ENCODE results near the gene DSG3. TPM values are rescaled to one million over a fixed set of nuclear protein-coding genes. Genes with fewer than 3 reads are reported as not detected.

DSG3 gene
- total and polyA plus RNA-seq, 2 of the 13 experiments (the other 11 are each of a cell fraction or from before 2014, with no cell fraction given) = not detected

DNA sequence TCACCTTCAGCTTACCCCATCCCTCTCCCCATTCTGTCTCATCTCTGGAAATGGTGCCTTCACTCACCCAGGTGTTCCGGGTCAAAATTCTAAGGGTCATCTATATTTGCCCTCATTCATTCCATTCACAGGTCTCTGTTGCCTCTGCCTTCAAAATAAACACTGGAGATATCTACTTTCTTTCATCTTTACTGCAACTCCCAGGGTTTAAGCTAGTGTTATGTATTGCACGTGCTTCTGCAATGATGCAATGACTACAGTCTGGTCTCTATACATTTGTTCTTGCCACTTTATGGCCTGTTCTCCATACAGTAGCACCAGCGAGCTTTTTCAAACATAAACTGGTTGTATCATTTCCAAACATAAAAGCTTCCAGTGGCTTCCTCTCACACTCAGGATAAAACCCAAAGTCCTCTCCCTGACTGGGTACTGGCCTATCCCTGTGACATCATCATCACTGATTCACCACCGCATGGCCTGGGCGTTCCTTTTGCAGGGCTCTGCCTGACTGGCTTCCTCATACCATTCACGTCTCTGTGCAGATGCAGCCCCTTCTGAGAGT lies 64.7 kb downstream of the DSG3 start (continued):
- TF ChIP-seq ZNF383 (CRISPR knock-in tag; IDR thresholded peaks at IDR 0.05; ENCODE audit: borderline replicate concordance) (no peak), JUNB (CRISPR knock-in tag; IDR thresholded peaks at IDR 0.05; ENCODE audit: borderline replicate concordance) (peak; percentile 94), ZNF460 (CRISPR knock-in tag; IDR thresholded peaks at IDR 0.05; ENCODE audit: borderline replicate concordance) (no peak; the same call in 1 of the 2 replicates), ATF1 (CRISPR knock-in tag; IDR thresholded peaks at IDR 0.05) (peak; percentile 81), ZNF598 (CRISPR knock-in tag; IDR thresholded peaks at IDR 0.05; ENCODE audit: borderline replicate concordance) (no peak), MAFG (CRISPR knock-in tag; IDR thresholded peaks at IDR 0.05) (no peak), ZNF724P (CRISPR knock-in tag; IDR thresholded peaks at IDR 0.05; ENCODE audit: borderline replicate concordance) (0 out of 2 replicates have a peak, but pooled peaks have one; percentile 57), ZSCAN25 (CRISPR knock-in tag; IDR thresholded peaks at IDR 0.05) (no peak), ZFY (CRISPR knock-in tag; IDR thresholded peaks at IDR 0.05) (peak; percentile 38; the same call in 1 of the 2 replicates), MEIS1 (CRISPR knock-in tag; IDR thresholded peaks at IDR 0.05; ENCODE audit: borderline replicate concordance) (0 out of 2 replicates have a peak, but pooled peaks have one; percentile 34), NFE2 (CRISPR knock-in tag; IDR thresholded peaks at IDR 0.05) (no peak), KDM1A (CRISPR knock-in tag; IDR thresholded peaks at IDR 0.05) (peak; percentile 85), FOXK1 (CRISPR knock-in tag; IDR thresholded peaks at IDR 0.05; ENCODE audit: borderline replicate concordance, low read depth) (peak; percentile 94; the same call in 1 of the 2 replicates)
- TF ChIP-seq, protein P1, sequence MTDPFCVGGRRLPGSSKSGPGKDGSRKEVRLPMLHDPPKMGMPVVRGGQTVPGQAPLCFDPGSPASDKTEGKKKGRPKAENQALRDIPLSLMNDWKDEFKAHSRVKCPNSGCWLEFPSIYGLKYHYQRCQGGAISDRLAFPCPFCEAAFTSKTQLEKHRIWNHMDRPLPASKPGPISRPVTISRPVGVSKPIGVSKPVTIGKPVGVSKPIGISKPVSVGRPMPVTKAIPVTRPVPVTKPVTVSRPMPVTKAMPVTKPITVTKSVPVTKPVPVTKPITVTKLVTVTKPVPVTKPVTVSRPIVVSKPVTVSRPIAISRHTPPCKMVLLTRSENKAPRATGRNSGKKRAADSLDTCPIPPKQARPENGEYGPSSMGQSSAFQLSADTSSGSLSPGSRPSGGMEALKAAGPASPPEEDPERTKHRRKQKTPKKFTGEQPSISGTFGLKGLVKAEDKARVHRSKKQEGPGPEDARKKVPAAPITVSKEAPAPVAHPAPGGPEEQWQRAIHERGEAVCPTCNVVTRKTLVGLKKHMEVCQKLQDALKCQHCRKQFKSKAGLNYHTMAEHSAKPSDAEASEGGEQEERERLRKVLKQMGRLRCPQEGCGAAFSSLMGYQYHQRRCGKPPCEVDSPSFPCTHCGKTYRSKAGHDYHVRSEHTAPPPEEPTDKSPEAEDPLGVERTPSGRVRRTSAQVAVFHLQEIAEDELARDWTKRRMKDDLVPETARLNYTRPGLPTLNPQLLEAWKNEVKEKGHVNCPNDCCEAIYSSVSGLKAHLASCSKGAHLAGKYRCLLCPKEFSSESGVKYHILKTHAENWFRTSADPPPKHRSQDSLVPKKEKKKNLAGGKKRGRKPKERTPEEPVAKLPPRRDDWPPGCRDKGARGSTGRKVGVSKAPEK (CRISPR knock-in tag; IDR thresholded peaks at IDR 0.05; ENCODE audit: borderline replicate concordance) = no peak
- TF ChIP-seq, protein P2, sequence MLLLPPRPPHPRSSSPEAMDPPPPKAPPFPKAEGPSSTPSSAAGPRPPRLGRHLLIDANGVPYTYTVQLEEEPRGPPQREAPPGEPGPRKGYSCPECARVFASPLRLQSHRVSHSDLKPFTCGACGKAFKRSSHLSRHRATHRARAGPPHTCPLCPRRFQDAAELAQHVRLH (CRISPR knock-in tag; IDR thresholded peaks at IDR 0.05; ENCODE audit: borderline replicate concordance, low read depth) = 0 out of 2 replicates have a peak, but pooled peaks have one; percentile 38
- TF ChIP-seq, protein P3, sequence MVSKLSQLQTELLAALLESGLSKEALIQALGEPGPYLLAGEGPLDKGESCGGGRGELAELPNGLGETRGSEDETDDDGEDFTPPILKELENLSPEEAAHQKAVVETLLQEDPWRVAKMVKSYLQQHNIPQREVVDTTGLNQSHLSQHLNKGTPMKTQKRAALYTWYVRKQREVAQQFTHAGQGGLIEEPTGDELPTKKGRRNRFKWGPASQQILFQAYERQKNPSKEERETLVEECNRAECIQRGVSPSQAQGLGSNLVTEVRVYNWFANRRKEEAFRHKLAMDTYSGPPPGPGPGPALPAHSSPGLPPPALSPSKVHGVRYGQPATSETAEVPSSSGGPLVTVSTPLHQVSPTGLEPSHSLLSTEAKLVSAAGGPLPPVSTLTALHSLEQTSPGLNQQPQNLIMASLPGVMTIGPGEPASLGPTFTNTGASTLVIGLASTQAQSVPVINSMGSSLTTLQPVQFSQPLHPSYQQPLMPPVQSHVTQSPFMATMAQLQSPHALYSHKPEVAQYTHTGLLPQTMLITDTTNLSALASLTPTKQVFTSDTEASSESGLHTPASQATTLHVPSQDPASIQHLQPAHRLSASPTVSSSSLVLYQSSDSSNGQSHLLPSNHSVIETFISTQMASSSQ (IDR thresholded peaks at IDR 0.05; ENCODE audit: low read depth) = peak; percentile 73
- TF ChIP-seq, protein P3 (CRISPR knock-in tag; IDR thresholded peaks at IDR 0.05; ENCODE audit: borderline replicate concordance) = peak; percentile 86; the same call in 1 of the 2 replicates
